ENCODE data around the gene ZFYVE9. TPM values are rescaled to one million over a fixed set of nuclear protein-coding genes. Genes with fewer than 3 reads are reported as not detected.
"Not testable (repeated sequence)": the region's sequence is repeated elsewhere in the genome, so short reads cannot be mapped to it uniquely, and the experiment has no call there.

The ZFYVE9 gene
- total and polyA plus RNA-seq, 2 of the 13 experiments (the other 11 are each of a cell fraction or from before 2014, with no cell fraction given): 9.2 to 19.8 TPM

DNA sequence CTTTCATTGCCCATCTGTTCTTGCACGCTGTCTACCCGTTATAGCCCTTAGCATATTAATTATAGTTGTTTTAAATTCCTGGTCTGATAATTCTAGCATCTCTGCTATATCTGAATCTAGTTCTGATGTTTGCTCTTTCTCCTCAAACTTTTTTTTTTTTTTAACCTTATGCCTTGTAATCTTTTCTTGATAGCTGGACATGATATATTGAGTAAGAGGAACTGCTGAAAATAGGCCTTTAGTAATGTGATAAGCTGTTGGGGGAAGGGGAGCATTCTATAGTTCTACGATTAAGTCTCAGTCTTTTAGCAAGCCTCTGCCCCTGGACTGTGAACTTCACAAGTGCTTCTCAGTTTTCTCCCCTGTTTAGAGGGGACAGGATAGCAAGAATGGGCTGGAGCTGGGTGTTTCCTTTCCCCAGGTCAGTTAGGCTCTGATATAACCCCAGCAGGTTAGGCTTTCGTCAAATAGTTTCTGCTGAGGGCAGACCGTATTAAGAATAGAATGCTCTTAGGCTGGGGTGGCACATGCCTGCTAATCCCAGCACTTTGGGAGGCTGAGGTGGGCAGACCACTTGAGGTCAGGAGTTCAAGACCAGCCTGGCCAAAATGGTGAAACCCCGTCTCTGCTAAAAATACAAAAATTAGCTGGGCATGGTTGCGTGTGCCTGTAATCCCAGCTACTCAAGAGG is 62.2 kb downstream of the ZFYVE9 start:
- Histone ChIP-seq H4K20me1 (ENCODE audit: insufficient read depth, low read length) (no peaks in the 10 kb centered on the region), H2AFZ (ENCODE audit: low read length) (no peak overlapping the region), H3K9ac (ENCODE audit: insufficient read depth, low read depth, low read length) (no peak overlapping the region), H3K4me3 (replicated peaks in 1 of 3; ENCODE audit: insufficient read depth in 1 of 3, low read depth in 2 of 3, low read length in 3 of 3) (no peak overlapping the region), H3K9me3 (ENCODE audit: low read length) (no peaks in the 10 kb centered on the region), H3K36me3 (replicated peaks in 1 of 2; ENCODE audit: control insufficient read depth in 1 of 2, insufficient read depth in 2 of 2, low read length in 2 of 2) (no peaks in the 10 kb centered on the region), H3K79me2 (ENCODE audit: insufficient read depth, low read length) (peaks cover 10% of the 10 kb centered on the region), H3K27ac (ENCODE audit: extremely low read length, insufficient read depth, low read length) (no peak overlapping the region), H3K4me1 (ENCODE audit: insufficient read depth, low read length) (peaks cover 14% of the 10 kb centered on the region), H3K27me3 (ENCODE audit: control insufficient read depth in 1 of 2, insufficient read depth in 2 of 2, low read length in 2 of 2) (no peaks in the 10 kb centered on the region; a peak in 1 of 5 replicates), H3K4me2 (ENCODE audit: low read depth, low read length) (no peak overlapping the region)
- TF ChIP-seq ZNF121 (CRISPR knock-in tag; IDR thresholded peaks at IDR 0.05): 0 out of 2 replicates have a peak, but pooled peaks have one; percentile 5
- TF ChIP-seq CENPX (CRISPR knock-in tag; IDR thresholded peaks at IDR 0.05): no peak
- no TSS peak for BruUV-seq (replicated peaks)
- POLR2A ChIA-PET: no interaction called here
- FAIRE-seq (no peak), ATAC-seq (no peak), DNase-seq (ENCODE audit: low spot score) (no peak)
- 90% methylated on average over 7 of the region's 7 CpGs for WGBS (ENCODE audit: low lambda C conversion rate)
- intact Hi-C loops (cut with micrococcal nuclease; ENCODE audit: unreplicated experiment) (no loop called here), in situ Hi-C loops (cut with HindIII; ENCODE audit: extremely low pct_ligation_motif_present, low pct_unique_long_range_greater_than_20kb) (no loop called here)
- CTCF ChIA-PET (ENCODE audit: low intra/inter-chr PET ratio, low total read pairs): no interaction called here

DNA sequence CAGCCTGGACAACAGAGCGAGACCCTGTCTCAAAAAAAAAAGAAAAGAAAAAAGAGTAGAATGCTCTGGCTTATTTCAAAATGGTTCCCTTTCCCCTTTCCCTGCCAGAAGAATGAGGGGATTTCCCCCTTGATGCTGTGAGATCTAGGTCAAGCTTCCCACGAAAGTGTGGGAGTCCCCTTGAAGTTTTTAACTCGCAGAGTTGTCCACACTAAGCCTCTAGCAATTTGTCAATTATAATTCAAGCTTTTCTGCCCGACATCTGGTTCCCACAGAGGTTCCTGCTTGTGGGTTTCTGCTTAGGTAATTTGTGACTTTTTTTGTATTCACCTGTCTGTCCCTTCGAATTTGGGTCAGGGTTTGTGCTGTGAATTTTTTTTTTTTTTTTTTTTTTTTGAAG is 62.8 kb downstream of the ZFYVE9 start:
- intact Hi-C loops (cut with micrococcal nuclease; ENCODE audit: unreplicated experiment) (no loop called here), in situ Hi-C loops (cut with HindIII; ENCODE audit: extremely low pct_ligation_motif_present, low pct_unique_long_range_greater_than_20kb) (no loop called here)
- ChIA-PET POLR2A (no interaction called here), CTCF (ENCODE audit: low intra/inter-chr PET ratio, low total read pairs) (no interaction called here)
- no peak overlapping the region for H2AFZ ChIP-seq (ENCODE audit: low read length)
- H3K4me1 ChIP-seq (ENCODE audit: insufficient read depth, low read length): peaks cover 14% of the 10 kb centered on the region
- no peak overlapping the region for H3K9ac ChIP-seq (ENCODE audit: insufficient read depth, low read depth, low read length)
- no peak overlapping the region for H3K4me3 ChIP-seq (replicated peaks in 1 of 3; ENCODE audit: insufficient read depth in 1 of 3, low read depth in 2 of 3, low read length in 3 of 3)
- peaks cover 10% of the 10 kb centered on the region for H3K79me2 ChIP-seq (ENCODE audit: insufficient read depth, low read length)
- TF ChIP-seq ZNF576 (CRISPR knock-in tag; IDR thresholded peaks at IDR 0.05) (no peak), SMYD3 (CRISPR knock-in tag; IDR thresholded peaks at IDR 0.05) (no peak), ZNF350 (CRISPR knock-in tag; IDR thresholded peaks at IDR 0.05; ENCODE audit: borderline replicate concordance, low read depth) (no peak)
- no peaks in the 10 kb centered on the region; a peak in 1 of 5 replicates for H3K27me3 ChIP-seq (ENCODE audit: control insufficient read depth in 1 of 2, insufficient read depth in 2 of 2, low read length in 2 of 2)
- no peaks in the 10 kb centered on the region for H4K20me1 ChIP-seq (ENCODE audit: insufficient read depth, low read length)
- ATAC-seq: no peak
- DNase-seq (ENCODE audit: low spot score): no peak
- no peaks in the 10 kb centered on the region for H3K36me3 ChIP-seq (replicated peaks in 1 of 2; ENCODE audit: control insufficient read depth in 1 of 2, insufficient read depth in 2 of 2, low read length in 2 of 2)
- no TSS peak for BruUV-seq (replicated peaks)
- no peak overlapping the region for H3K4me2 ChIP-seq (ENCODE audit: low read depth, low read length)
- no peak for FAIRE-seq
- WGBS (ENCODE audit: low lambda C conversion rate): 91% methylated on average over 5 of the region's 5 CpGs
- no peaks in the 10 kb centered on the region for H3K9me3 ChIP-seq (ENCODE audit: low read length)
- H3K27ac ChIP-seq (ENCODE audit: extremely low read length, insufficient read depth, low read length): no peak overlapping the region

GRCh38 chr1:52206686-52207085 is 64.8 kb downstream of the ZFYVE9 start:
- POLR2A ChIA-PET; H3K27ac ChIP-seq (ENCODE audit: extremely low read length, insufficient read depth, low read length); in situ Hi-C loops (cut with HindIII; ENCODE audit: extremely low pct_ligation_motif_present, low pct_unique_long_range_greater_than_20kb): not testable (repeated sequence)

More at GRCh38 chr1:52206686-52207085, 64.8 kb downstream of the ZFYVE9 start:
- H3K36me3 ChIP-seq (replicated peaks in 1 of 2; ENCODE audit: control insufficient read depth in 1 of 2, insufficient read depth in 2 of 2, low read length in 2 of 2); H2AFZ ChIP-seq (ENCODE audit: low read length); H3K4me2 ChIP-seq (ENCODE audit: low read depth, low read length); intact Hi-C loops (cut with micrococcal nuclease; ENCODE audit: unreplicated experiment); H4K20me1 ChIP-seq (ENCODE audit: insufficient read depth, low read length); ATAC-seq; H3K9me3 ChIP-seq (ENCODE audit: low read length); FAIRE-seq; CTCF ChIA-PET (ENCODE audit: low intra/inter-chr PET ratio, low total read pairs); H3K4me3 ChIP-seq (replicated peaks in 1 of 3; ENCODE audit: insufficient read depth in 1 of 3, low read depth in 2 of 3, low read length in 3 of 3); BruUV-seq (replicated peaks); H3K27me3 ChIP-seq (ENCODE audit: control insufficient read depth in 1 of 2, insufficient read depth in 2 of 2, low read length in 2 of 2); H3K79me2 ChIP-seq (ENCODE audit: insufficient read depth, low read length); DNase-seq (ENCODE audit: low spot score); H3K9ac ChIP-seq (ENCODE audit: insufficient read depth, low read depth, low read length): not testable (repeated sequence)
- WGBS (ENCODE audit: low lambda C conversion rate): 97% methylated on average over 8 of the region's 8 CpGs
- peaks cover 14% of the 10 kb centered on the region for H3K4me1 ChIP-seq (ENCODE audit: insufficient read depth, low read length)

Measured in HepG2 (cell line).